GM19372 (cell line): ENCODE data around the gene KIF4A.

ENCODE experiments used
- ATAC-seq: cut with Tn5 transposase; IDR thresholded peaks from one replicate; pipeline ENCODE4 v1.9.1; 2021; ENCODE audit warnings: mild to moderate bottlenecking, low read depth, moderate library complexity; ENCODE audit not compliant: unreplicated experiment

KIF4A gene

GRCh38 chrX:70437011-70437410, 147.1 kb downstream of the KIF4A start:
- ATAC-seq = no peak

GRCh38 chrX:70437921-70438665, 148.2 kb downstream of the KIF4A start:
- no peak for ATAC-seq

GRCh38 chrX:70439016-70439415, 149.1 kb downstream of the KIF4A start:
- no peak for ATAC-seq

- ATAC-seq = no peak
Measured at GRCh38 chrX:70442224-70442623, 152.3 kb downstream of the KIF4A start.

GRCh38 chrX:70444326-70444945, 154.5 kb downstream of the KIF4A start, which contains the start of gene DLG3:
TSS of gene DLG3 (plus strand) at chrX:70444835. CDS start at chrX:70445202, 367 bp downstream.
- no peak for ATAC-seq

- ATAC-seq = no peak
Measured at GRCh38 chrX:70444946-70445656, 155.2 kb downstream of the KIF4A start.

- no peak for ATAC-seq
Measured at GRCh38 chrX:70445951-70446350, 156.0 kb downstream of the KIF4A start.

GRCh38 chrX:70446380-70447350, 156.8 kb downstream of the KIF4A start:
- ATAC-seq = no peak

- ATAC-seq = no peak
Measured at GRCh38 chrX:70449457-70449966, 159.6 kb downstream of the KIF4A start.

GRCh38 chrX:70452143-70452733, 162.3 kb downstream of the KIF4A start:
- ATAC-seq = peak; percentile 57

- ATAC-seq = no peak
Measured at GRCh38 chrX:70453024-70453618, 163.2 kb downstream of the KIF4A start.

GRCh38 chrX:70454441-70455365, 164.8 kb downstream of the KIF4A start:
- ATAC-seq = peak; percentile 48

GRCh38 chrX:70455366-70456202, 165.7 kb downstream of the KIF4A start:
- ATAC-seq = no peak

GRCh38 chrX:70456256-70456655, 166.4 kb downstream of the KIF4A start:
- no peak for ATAC-seq

- ATAC-seq = no peak
Measured at GRCh38 chrX:70461026-70461425, 171.1 kb downstream of the KIF4A start.

- no peak for ATAC-seq
Measured at GRCh38 chrX:70464051-70464450, 174.1 kb downstream of the KIF4A start.

- no peak for ATAC-seq
Measured at GRCh38 chrX:70466968-70467367, 177.1 kb downstream of the KIF4A start.
